HG02840 (cell line): ENCODE results near the gene GALNT5.
A peak's percentile ranks its signal among the peaks of the same experiment; 100 is the strongest.

Experiments used
- ATAC-seq: cut with Tn5 transposase; IDR thresholded peaks from one replicate; pipeline ENCODE4 v1.9.1; 2021; ENCODE audit warnings: mild to moderate bottlenecking, moderate library complexity, moderate number of reproducible peaks; ENCODE audit not compliant: unreplicated experiment, low FRiP score

GALNT5 gene

DNA sequence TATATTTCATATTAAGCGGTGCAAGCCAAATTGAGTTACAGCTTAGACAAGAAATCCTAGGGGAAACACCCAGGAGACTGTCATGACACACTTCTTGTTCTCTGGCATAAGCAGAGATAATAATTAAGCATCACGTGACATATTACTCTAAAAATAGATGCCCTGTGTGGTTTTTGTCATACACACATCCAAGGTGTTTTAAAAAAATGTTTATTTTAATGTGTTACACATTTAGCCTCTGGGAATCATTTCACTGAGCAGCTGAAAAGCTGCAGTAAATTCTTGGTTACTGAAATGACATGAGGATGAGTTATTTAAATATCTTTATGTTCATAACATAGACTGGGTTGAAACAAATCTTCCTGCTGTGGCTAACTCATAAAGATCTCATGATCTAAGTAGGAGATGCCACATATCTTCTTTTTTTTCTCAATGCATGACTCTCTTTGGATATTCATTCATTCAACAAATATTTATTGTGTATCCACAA lies 106.2 kb downstream of the GALNT5 start:
- peak; percentile 48 for ATAC-seq
